MM.1S (cell line): ENCODE data around the gene SFSWAP.

Experiments
- DNase-seq: peaks from one replicate; pipeline ENCODE4 v3.0.0-alpha.2; 2015
- H2AFZ ChIP-seq: fragments of 300-600 bp; sonication (generic); 2 replicates; pipeline ENCODE4 v1.6.0; 2016; ENCODE audit warnings: antibody characterized with exemption, low read length
- H3F3A ChIP-seq: fragments of 300-600 bp; sonication (generic); 2 replicates; pipeline ENCODE4 v1.6.1; 2016; ENCODE audit warnings: mild to moderate bottlenecking, antibody characterized with exemption, low read length, moderate library complexity, mixed read lengths; ENCODE audit not compliant: insufficient read depth
- H3K27ac ChIP-seq: fragments of 300-600 bp; sonication (generic); 2 replicates; pipeline ENCODE4 v1.5.1; 2016; ENCODE audit warnings: mild to moderate bottlenecking, low read length
- H3K27me3 ChIP-seq: fragments of 300-600 bp; sonication (generic); replicated peaks from 2 replicates; pipeline ENCODE4 v1.6.0; 2016; ENCODE audit warnings: low read length; ENCODE audit not compliant: insufficient read depth
- H3K36me3 ChIP-seq: fragments of 300-600 bp; sonication (generic); replicated peaks from 2 replicates; pipeline ENCODE4 v1.6.1; 2016; ENCODE audit warnings: mild to moderate bottlenecking, low read length, mixed read lengths; ENCODE audit not compliant: insufficient read depth
- H3K4me1 ChIP-seq: fragments of 300-600 bp; sonication (generic); 2 replicates; pipeline ENCODE4 v1.6.1; 2016; ENCODE audit warnings: low read length, mixed read lengths
- H3K4me2 ChIP-seq: fragments of 300-600 bp; sonication (generic); 2 replicates; pipeline ENCODE4 v1.6.0; 2016; ENCODE audit warnings: low read depth, low read length
- H3K4me3 ChIP-seq: fragments of 300-600 bp; sonication (generic); 2 replicates; pipeline ENCODE4 v1.5.1; 2016; ENCODE audit warnings: low read length, mixed read lengths
- H3K79me2 ChIP-seq: fragments of 300-600 bp; sonication (generic); 2 replicates; pipeline ENCODE4 v1.6.1; 2016; ENCODE audit warnings: mixed run types, low read length, mixed read lengths
- H3K9ac ChIP-seq: fragments of 300-600 bp; sonication (generic); 2 replicates; pipeline ENCODE4 v1.6.1; 2016; ENCODE audit warnings: low read length, mixed read lengths
- H3K9me2 ChIP-seq: fragments of 300-600 bp; sonication (generic); replicated peaks from 2 replicates; pipeline ENCODE4 v1.6.1; 2016; ENCODE audit warnings: mild to moderate bottlenecking, low read length, mixed read lengths; ENCODE audit not compliant: insufficient read depth
- H3K9me3 ChIP-seq: fragments of 300-600 bp; sonication (generic); replicated peaks from 2 replicates; pipeline ENCODE4 v1.6.1; 2016; ENCODE audit warnings: mild to moderate bottlenecking, low read length, mixed read lengths; ENCODE audit not compliant: insufficient read depth
- H4K20me1 ChIP-seq: fragments of 300-600 bp; sonication (generic); 2 replicates; pipeline ENCODE4 v1.6.1; 2016; ENCODE audit warnings: mild to moderate bottlenecking, low read length, moderate library complexity, mixed read lengths; ENCODE audit not compliant: insufficient read depth
- CTCF ChIP-seq: fragments of 300-600 bp; sonication (generic); IDR thresholded peaks from 2 replicates; pipeline ENCODE4 v1.5.1; 2016; ENCODE audit warnings: antibody characterized with exemption, low read length, mixed read lengths
- EZH2 ChIP-seq: fragments of 300-600 bp; sonication (generic); optimal IDR thresholded peaks from 2 replicates; pipeline ENCODE3; 2017; ENCODE audit warnings: low read depth, mild to moderate bottlenecking, antibody characterized with exemption, low read length, mixed read lengths
- EZH2phosphoT487 ChIP-seq: fragments of 300-600 bp; sonication (generic); IDR thresholded peaks from 2 replicates; pipeline ENCODE4 v1.6.1; 2018; ENCODE audit warnings: antibody characterized with exemption, low read length

The SFSWAP gene

GRCh38 chr12:131716282-131716681 lies 5.4 kb downstream of the SFSWAP start:
- H3K9me2 ChIP-seq, result no peaks in the 10 kb centered on the region
- H3K27me3 ChIP-seq, result no peaks in the 10 kb centered on the region
- no peaks in the 10 kb centered on the region; the same call in 1 of the 2 replicates for H3K36me3 ChIP-seq
- no peak for TF ChIP-seq EZH2phosphoT487
- H3K4me2 ChIP-seq, result no peak overlapping the region
- H3K4me3 ChIP-seq, result no peak overlapping the region
- H2AFZ ChIP-seq, result no peak overlapping the region
- H3K27ac ChIP-seq, result no peak overlapping the region
- no peaks in the 10 kb centered on the region for H3K4me1 ChIP-seq
- no peak overlapping the region for H3K9ac ChIP-seq
- H3K9me3 ChIP-seq, result no peaks in the 10 kb centered on the region
- H4K20me1 ChIP-seq, result no peaks in the 10 kb centered on the region
- DNase-seq, result no peak
- H3K79me2 ChIP-seq, result peaks cover 24% of the 10 kb centered on the region
- no peaks in the 10 kb centered on the region for H3F3A ChIP-seq

GRCh38 chr12:131720241-131720640 lies 9.4 kb downstream of the SFSWAP start:
- Histone ChIP-seq H3K27ac (no peak overlapping the region), H3K9ac (no peak overlapping the region), H3K4me1 (no peaks in the 10 kb centered on the region), H3K9me2 (no peaks in the 10 kb centered on the region), H3K27me3 (no peaks in the 10 kb centered on the region), H2AFZ (no peak overlapping the region), H4K20me1 (no peaks in the 10 kb centered on the region), H3K4me3 (no peak overlapping the region), H3K9me3 (no peaks in the 10 kb centered on the region), H3K4me2 (no peak overlapping the region), H3K79me2 (peaks cover 6% of the 10 kb centered on the region), H3K36me3 (no peaks in the 10 kb centered on the region; the same call in 1 of the 2 replicates), H3F3A (no peaks in the 10 kb centered on the region)
- DNase-seq, result no peak
- TF ChIP-seq EZH2phosphoT487 (no peak), CTCF (no peak), EZH2 (no peak)

GRCh38 chr12:131720921-131721320 lies 10.0 kb downstream of the SFSWAP start:
- Histone ChIP-seq H3K27ac (no peak overlapping the region), H3K79me2 (peaks cover 6% of the 10 kb centered on the region), H3K9ac (no peak overlapping the region), H3K27me3 (no peaks in the 10 kb centered on the region), H3K4me1 (no peaks in the 10 kb centered on the region), H3K4me2 (no peak overlapping the region), H3K4me3 (no peak overlapping the region), H3K9me2 (no peaks in the 10 kb centered on the region), H3K9me3 (no peaks in the 10 kb centered on the region), H3F3A (no peaks in the 10 kb centered on the region), H2AFZ (no peak overlapping the region), H4K20me1 (no peaks in the 10 kb centered on the region), H3K36me3 (no peaks in the 10 kb centered on the region)
- TF ChIP-seq CTCF (no peak), EZH2 (no peak), EZH2phosphoT487 (no peak)
- no peak for DNase-seq

- DNase-seq, result no peak
- H3K4me3 ChIP-seq, result no peak overlapping the region
- no peak for TF ChIP-seq EZH2phosphoT487
- no peak for TF ChIP-seq EZH2
- no peak for TF ChIP-seq CTCF
- H3K9me3 ChIP-seq, result no peaks in the 10 kb centered on the region
- H4K20me1 ChIP-seq, result no peaks in the 10 kb centered on the region
- H2AFZ ChIP-seq, result no peak overlapping the region
- peaks cover 6% of the 10 kb centered on the region for H3K79me2 ChIP-seq
- no peaks in the 10 kb centered on the region for H3K27me3 ChIP-seq
- H3K4me2 ChIP-seq, result no peak overlapping the region
- no peak overlapping the region for H3K27ac ChIP-seq
- H3F3A ChIP-seq, result no peaks in the 10 kb centered on the region
- no peaks in the 10 kb centered on the region for H3K36me3 ChIP-seq
- no peaks in the 10 kb centered on the region for H3K9me2 ChIP-seq
- no peaks in the 10 kb centered on the region for H3K4me1 ChIP-seq
- no peak overlapping the region for H3K9ac ChIP-seq
Observed at GRCh38 chr12:131721548-131721947, 10.7 kb downstream of the SFSWAP start.
